ENCODE measurements around the gene BHLHA9.
A peak's percentile ranks its signal among the peaks of the same experiment; 100 is the strongest.
"Not testable (repeated sequence)": the region's sequence is repeated elsewhere in the genome, so short reads cannot be mapped to it uniquely, and the experiment has no call there.

The BHLHA9 gene

GRCh38 chr17:1270210-1271029 lies at the start of gene BHLHA9:
Gene BHLHA9 (plus strand): TSS chr17:1270444. CDS start chr17:1270564, 120 bp downstream.
- no peak for DNase-seq (ENCODE audit: low spot score)

- no peak for DNase-seq (ENCODE audit: low spot score)
Measured at GRCh38 chr17:1221209-1221608, 49.0 kb upstream of the BHLHA9 start.

- DNase-seq (ENCODE audit: low spot score): no peak
Measured at GRCh38 chr17:1222321-1222720, 47.9 kb upstream of the BHLHA9 start.

GRCh38 chr17:1223662-1224061 lies 46.6 kb upstream of the BHLHA9 start:
- no peak for DNase-seq (ENCODE audit: low spot score)

- no peak for DNase-seq (ENCODE audit: low spot score)
Measured at GRCh38 chr17:1224330-1224729, 45.9 kb upstream of the BHLHA9 start.

GRCh38 chr17:1226308-1226707 lies 43.9 kb upstream of the BHLHA9 start:
- no peak for DNase-seq (ENCODE audit: low spot score)

- DNase-seq (ENCODE audit: low spot score): no peak
Measured at GRCh38 chr17:1227365-1227764, 42.9 kb upstream of the BHLHA9 start.

- peak; percentile 26 for DNase-seq (ENCODE audit: low spot score)
Measured at GRCh38 chr17:1227917-1228780, 42.1 kb upstream of the BHLHA9 start.

GRCh38 chr17:1228781-1229348 lies 41.4 kb upstream of the BHLHA9 start:
- DNase-seq (ENCODE audit: low spot score): no peak

- peak; percentile 54 for DNase-seq (ENCODE audit: low spot score)
Measured at GRCh38 chr17:1229349-1229899, 40.8 kb upstream of the BHLHA9 start.

- DNase-seq (ENCODE audit: low spot score): no peak
Measured at GRCh38 chr17:1229900-1230501, 40.2 kb upstream of the BHLHA9 start.

GRCh38 chr17:1231456-1231855 lies 38.8 kb upstream of the BHLHA9 start:
- DNase-seq (ENCODE audit: low spot score): peak; percentile 39

- DNase-seq (ENCODE audit: low spot score): no peak
Measured at GRCh38 chr17:1232331-1232730, 37.9 kb upstream of the BHLHA9 start.

GRCh38 chr17:1232786-1233185 lies 37.5 kb upstream of the BHLHA9 start:
- DNase-seq (ENCODE audit: low spot score): no peak

GRCh38 chr17:1234455-1234854 lies 35.8 kb upstream of the BHLHA9 start:
- DNase-seq (ENCODE audit: low spot score): no peak

GRCh38 chr17:1237471-1237870 lies 32.8 kb upstream of the BHLHA9 start:
- DNase-seq (ENCODE audit: low spot score): no peak

GRCh38 chr17:1239210-1239609 lies 31.0 kb upstream of the BHLHA9 start:
- DNase-seq (ENCODE audit: low spot score): no peak

GRCh38 chr17:1240426-1240825 lies 29.8 kb upstream of the BHLHA9 start:
- DNase-seq (ENCODE audit: low spot score): not testable (repeated sequence)

GRCh38 chr17:1241929-1242328 lies 28.3 kb upstream of the BHLHA9 start:
- peak; percentile 52 for DNase-seq (ENCODE audit: low spot score)

GRCh38 chr17:1244606-1245012 lies 25.6 kb upstream of the BHLHA9 start:
- DNase-seq (ENCODE audit: low spot score): no peak

- no peak for DNase-seq (ENCODE audit: low spot score)
Measured at GRCh38 chr17:1251866-1252608, 18.2 kb upstream of the BHLHA9 start.
